Subcutaneous adipose tissue (tissue), 4 donors: Measurements from ENCODE around the gene ST8SIA2. TPM values are rescaled to one million over a fixed set of nuclear protein-coding genes. Genes with fewer than 3 reads are reported as not detected.

ENCODE experiments used
- CTCF ChIP-seq: fragments of 450-650 bp; IDR thresholded peaks from one replicate; pipeline ENCODE4 v1.5.1; 2016; ENCODE audit warnings: low read depth, mild to moderate bottlenecking, control low read depth, antibody characterized with exemption, moderate library complexity
- total RNA-seq, 4 donors: library from RNA; depleted of rRNA; stranded (reverse); fragments of >200 nt; gene quantifications; one replicate each; pipeline ENCODE4 v1.1.0, GENCODE V29; 2016

The ST8SIA2 gene
- total RNA-seq, 4 donors from 2014 or later = not detected

- no peak for TF ChIP-seq CTCF
Measured at GRCh38 chr15:92400573-92400972, 6.9 kb downstream of the ST8SIA2 start.

- no peak for TF ChIP-seq CTCF
Measured at GRCh38 chr15:92400980-92401787, 7.5 kb downstream of the ST8SIA2 start.

GRCh38 chr15:92402751-92403150 is 9.1 kb downstream of the ST8SIA2 start:
- no peak for TF ChIP-seq CTCF

- TF ChIP-seq CTCF = no peak
Measured at GRCh38 chr15:92405942-92406341, 12.3 kb downstream of the ST8SIA2 start.

GRCh38 chr15:92407321-92407720 is 13.6 kb downstream of the ST8SIA2 start:
- no peak for TF ChIP-seq CTCF

GRCh38 chr15:92407916-92408315 is 14.2 kb downstream of the ST8SIA2 start:
- TF ChIP-seq CTCF = no peak

GRCh38 chr15:92409006-92409405 is 15.3 kb downstream of the ST8SIA2 start:
- TF ChIP-seq CTCF = no peak
